ENCODE results near the gene FBXO36.

FBXO36 gene

GRCh38 chr2:229969921-229970320 lies 47.6 kb downstream of the FBXO36 start:
- no peaks in the 10 kb centered on the region for H3K36me3 ChIP-seq (ENCODE audit: control insufficient read depth in 2 of 2, insufficient read depth in 2 of 2, low read length in 2 of 2)
- H3K9ac ChIP-seq (ENCODE audit: low read length in 2 of 2) = no peak overlapping the region
- H3K27me3 ChIP-seq (ENCODE audit: control insufficient read depth in 1 of 2, insufficient read depth in 2 of 2, low read length in 2 of 2) = no peaks in the 10 kb centered on the region

GRCh38 chr2:229970406-229970805 lies 48.1 kb downstream of the FBXO36 start:
- Histone ChIP-seq H3K27me3 (ENCODE audit: control insufficient read depth in 1 of 2, insufficient read depth in 2 of 2, low read length in 2 of 2) (no peaks in the 10 kb centered on the region), H3K36me3 (ENCODE audit: control insufficient read depth in 2 of 2, insufficient read depth in 2 of 2, low read length in 2 of 2) (no peaks in the 10 kb centered on the region), H3K9me3 (ENCODE audit: control insufficient read depth in 2 of 2, low read length in 2 of 2) (no peaks in the 10 kb centered on the region), H3K27ac (ENCODE audit: low read length) (no peak overlapping the region), H3K9ac (ENCODE audit: low read length in 2 of 2) (no peak overlapping the region), H3K4me1 (ENCODE audit: control insufficient read depth, insufficient read depth, low read length) (peaks cover 5% of the 10 kb centered on the region), H3K4me3 (ENCODE audit: low read length in 2 of 2) (no peak overlapping the region)

More at GRCh38 chr2:229969921-229970320, 47.6 kb downstream of the FBXO36 start:
- Histone ChIP-seq H3K9me3 (ENCODE audit: control insufficient read depth in 2 of 2, low read length in 2 of 2) (no peaks in the 10 kb centered on the region), H3K4me3 (ENCODE audit: low read length in 2 of 2) (no peak overlapping the region), H3K27ac (ENCODE audit: low read length) (no peak overlapping the region), H3K4me1 (ENCODE audit: control insufficient read depth, insufficient read depth, low read length) (peaks cover 5% of the 10 kb centered on the region)

- Histone ChIP-seq H3K27me3 (ENCODE audit: control insufficient read depth in 1 of 2, insufficient read depth in 2 of 2, low read length in 2 of 2) (no peaks in the 10 kb centered on the region), H3K9ac (ENCODE audit: low read length in 2 of 2) (no peak overlapping the region), H3K36me3 (ENCODE audit: control insufficient read depth in 2 of 2, insufficient read depth in 2 of 2, low read length in 2 of 2) (no peaks in the 10 kb centered on the region), H3K27ac (ENCODE audit: low read length) (no peak overlapping the region), H3K9me3 (ENCODE audit: control insufficient read depth in 2 of 2, low read length in 2 of 2) (no peaks in the 10 kb centered on the region), H3K4me3 (ENCODE audit: low read length in 2 of 2) (no peak overlapping the region), H3K4me1 (ENCODE audit: control insufficient read depth, insufficient read depth, low read length) (peaks cover 5% of the 10 kb centered on the region)
These were observed 49.0 kb downstream of the FBXO36 start for GRCh38 chr2:229971298-229971790.

- Histone ChIP-seq H3K36me3 (ENCODE audit: control insufficient read depth in 2 of 2, insufficient read depth in 2 of 2, low read length in 2 of 2) (no peaks in the 10 kb centered on the region), H3K9me3 (ENCODE audit: control insufficient read depth in 2 of 2, low read length in 2 of 2) (no peaks in the 10 kb centered on the region), H3K4me1 (ENCODE audit: control insufficient read depth, insufficient read depth, low read length) (peaks cover 5% of the 10 kb centered on the region), H3K27ac (ENCODE audit: low read length) (no peak overlapping the region), H3K27me3 (ENCODE audit: control insufficient read depth in 1 of 2, insufficient read depth in 2 of 2, low read length in 2 of 2) (no peaks in the 10 kb centered on the region), H3K9ac (ENCODE audit: low read length in 2 of 2) (no peak overlapping the region), H3K4me3 (ENCODE audit: low read length in 2 of 2) (no peak overlapping the region)
These were observed 52.0 kb downstream of the FBXO36 start for GRCh38 chr2:229974266-229974665.

- H3K27me3 ChIP-seq (ENCODE audit: control insufficient read depth in 1 of 2, insufficient read depth in 2 of 2, low read length in 2 of 2) = no peaks in the 10 kb centered on the region
- no peaks in the 10 kb centered on the region for H3K36me3 ChIP-seq (ENCODE audit: control insufficient read depth in 2 of 2, insufficient read depth in 2 of 2, low read length in 2 of 2)
- H3K4me1 ChIP-seq (ENCODE audit: control insufficient read depth, insufficient read depth, low read length) = peaks cover 12% of the 10 kb centered on the region
- peak overlapping the region; percentile 6 to 42 for H3K9ac ChIP-seq (ENCODE audit: low read length in 2 of 2)
- no peaks in the 10 kb centered on the region for H3K9me3 ChIP-seq (ENCODE audit: control insufficient read depth in 2 of 2, low read length in 2 of 2)
- peak overlapping the region; percentile 49 for H3K27ac ChIP-seq (ENCODE audit: low read length)
- peak overlapping the region; percentile 17 to 57 for H3K4me3 ChIP-seq (ENCODE audit: low read length in 2 of 2)
These were observed 58.3 kb downstream of the FBXO36 start for GRCh38 chr2:229980431-229981184.

- no peak overlapping the region for H3K9ac ChIP-seq (ENCODE audit: low read length in 2 of 2)
- H3K27ac ChIP-seq (ENCODE audit: low read length) = no peak overlapping the region
- H3K27me3 ChIP-seq (ENCODE audit: control insufficient read depth in 1 of 2, insufficient read depth in 2 of 2, low read length in 2 of 2) = no peaks in the 10 kb centered on the region
- no peak overlapping the region for H3K4me3 ChIP-seq (ENCODE audit: low read length in 2 of 2)
- no peaks in the 10 kb centered on the region for H3K9me3 ChIP-seq (ENCODE audit: control insufficient read depth in 2 of 2, low read length in 2 of 2)
- no peaks in the 10 kb centered on the region for H3K36me3 ChIP-seq (ENCODE audit: control insufficient read depth in 2 of 2, insufficient read depth in 2 of 2, low read length in 2 of 2)
- no peaks in the 10 kb centered on the region for H3K4me1 ChIP-seq (ENCODE audit: control insufficient read depth, insufficient read depth, low read length)
These were observed 70.9 kb downstream of the FBXO36 start for GRCh38 chr2:229993236-229993635.

- H3K4me1 ChIP-seq (ENCODE audit: control insufficient read depth, insufficient read depth, low read length) = no peaks in the 10 kb centered on the region
- no peak overlapping the region for H3K9ac ChIP-seq (ENCODE audit: low read length in 2 of 2)
- H3K4me3 ChIP-seq (ENCODE audit: low read length in 2 of 2) = no peak overlapping the region
- H3K9me3 ChIP-seq (ENCODE audit: control insufficient read depth in 2 of 2, low read length in 2 of 2) = no peaks in the 10 kb centered on the region
- H3K27me3 ChIP-seq (ENCODE audit: control insufficient read depth in 1 of 2, insufficient read depth in 2 of 2, low read length in 2 of 2) = no peaks in the 10 kb centered on the region
- no peak overlapping the region for H3K27ac ChIP-seq (ENCODE audit: low read length)
- H3K36me3 ChIP-seq (ENCODE audit: control insufficient read depth in 2 of 2, insufficient read depth in 2 of 2, low read length in 2 of 2) = no peaks in the 10 kb centered on the region
These were observed 74.0 kb downstream of the FBXO36 start for GRCh38 chr2:229996320-229996719.

- Histone ChIP-seq H3K36me3 (ENCODE audit: control insufficient read depth in 2 of 2, insufficient read depth in 2 of 2, low read length in 2 of 2) (no peaks in the 10 kb centered on the region), H3K4me3 (ENCODE audit: low read length in 2 of 2) (no peak overlapping the region), H3K9ac (ENCODE audit: low read length in 2 of 2) (no peak overlapping the region), H3K9me3 (ENCODE audit: control insufficient read depth in 2 of 2, low read length in 2 of 2) (no peaks in the 10 kb centered on the region), H3K4me1 (ENCODE audit: control insufficient read depth, insufficient read depth, low read length) (no peaks in the 10 kb centered on the region), H3K27me3 (ENCODE audit: control insufficient read depth in 1 of 2, insufficient read depth in 2 of 2, low read length in 2 of 2) (no peaks in the 10 kb centered on the region), H3K27ac (ENCODE audit: low read length) (no peak overlapping the region)
These were observed 75.3 kb downstream of the FBXO36 start for GRCh38 chr2:229997565-229997964.

GRCh38 chr2:230000118-230000841 lies 78.0 kb downstream of the FBXO36 start:
- no peak overlapping the region for H3K9ac ChIP-seq (ENCODE audit: low read length in 2 of 2)
- H3K27me3 ChIP-seq (ENCODE audit: control insufficient read depth in 1 of 2, insufficient read depth in 2 of 2, low read length in 2 of 2) = no peaks in the 10 kb centered on the region
- no peaks in the 10 kb centered on the region for H3K36me3 ChIP-seq (ENCODE audit: control insufficient read depth in 2 of 2, insufficient read depth in 2 of 2, low read length in 2 of 2)
- H3K4me1 ChIP-seq (ENCODE audit: control insufficient read depth, insufficient read depth, low read length) = no peaks in the 10 kb centered on the region
- H3K4me3 ChIP-seq (ENCODE audit: low read length in 2 of 2) = no peak overlapping the region
- no peak overlapping the region for H3K27ac ChIP-seq (ENCODE audit: low read length)
- H3K9me3 ChIP-seq (ENCODE audit: control insufficient read depth in 2 of 2, low read length in 2 of 2) = no peaks in the 10 kb centered on the region

GRCh38 chr2:230007931-230008707 lies 85.8 kb downstream of the FBXO36 start:
- Histone ChIP-seq H3K27me3 (ENCODE audit: control insufficient read depth in 1 of 2, insufficient read depth in 2 of 2, low read length in 2 of 2) (no peaks in the 10 kb centered on the region), H3K4me3 (ENCODE audit: low read length in 2 of 2) (peak overlapping the region; percentile 36 to 43), H3K9ac (ENCODE audit: low read length in 2 of 2) (no peak overlapping the region), H3K36me3 (ENCODE audit: control insufficient read depth in 2 of 2, insufficient read depth in 2 of 2, low read length in 2 of 2) (no peaks in the 10 kb centered on the region), H3K27ac (ENCODE audit: low read length) (no peak overlapping the region), H3K4me1 (ENCODE audit: control insufficient read depth, insufficient read depth, low read length) (peaks cover 2% of the 10 kb centered on the region), H3K9me3 (ENCODE audit: control insufficient read depth in 2 of 2, low read length in 2 of 2) (no peaks in the 10 kb centered on the region)

Data from stomach smooth muscle (tissue), 2 donors.